GM12891 (cell line): Measurements from ENCODE around the gene FOXG1. TPM values are rescaled to one million over a fixed set of nuclear protein-coding genes. Genes with fewer than 3 reads are reported as not detected.
A peak's percentile ranks its signal among the peaks of the same experiment; 100 is the strongest.

Experiments used
- DNase-seq: peaks from one replicate; pipeline ENCODE4 v3.0.0; 2011; ENCODE audit warnings: low spot score; ENCODE audit not compliant: insufficient read length
- FAIRE-seq: peaks from 2 replicates; lab custom pipeline; 2011; peaks lifted over from hg19 to GRCh38; lab: Jason Lieb, UNC
- PAX5 ChIP-seq: IDR thresholded peaks from 2 replicates; pipeline ENCODE4 v1.6.1; 2011; ENCODE audit warnings: low read length, moderate library complexity, mild to moderate bottlenecking; ENCODE audit not compliant: insufficient read depth, severe bottlenecking
- POLR2A ChIP-seq: IDR thresholded peaks from 2 replicates; pipeline ENCODE4 v1.6.1; 2011; ENCODE audit warnings: low read depth, low read length, control low read depth
- POLR2AphosphoS5 ChIP-seq: IDR thresholded peaks from 2 replicates; pipeline ENCODE4 v1.6.1; 2011; ENCODE audit warnings: low read depth, low read length, control low read depth
- POU2F2 ChIP-seq: IDR thresholded peaks from 2 replicates; pipeline ENCODE4 v1.6.1; 2011; ENCODE audit warnings: low read depth, mild to moderate bottlenecking, control low read depth, low read length, moderate library complexity
- SPI1 ChIP-seq: IDR thresholded peaks from 2 replicates; pipeline ENCODE4 v1.6.1; 2011; ENCODE audit warnings: low read depth, low read length, control low read depth
- TAF1 ChIP-seq: IDR thresholded peaks from 2 replicates; pipeline ENCODE4 v1.6.1; 2011; ENCODE audit warnings: low read depth, low read length, control low read depth
- polyA plus RNA-seq: library from polyadenylated mRNA; unstranded; fragments of >200 nt; gene quantifications from one replicate; pipeline ENCODE4 v1.2.1, GENCODE V29; 2012; ENCODE audit warnings: low read depth, missing spikeins, inconsistent platforms; ENCODE audit not compliant: missing spikeins

The FOXG1 gene
- 4.3 TPM for polyA plus RNA-seq

DNA sequence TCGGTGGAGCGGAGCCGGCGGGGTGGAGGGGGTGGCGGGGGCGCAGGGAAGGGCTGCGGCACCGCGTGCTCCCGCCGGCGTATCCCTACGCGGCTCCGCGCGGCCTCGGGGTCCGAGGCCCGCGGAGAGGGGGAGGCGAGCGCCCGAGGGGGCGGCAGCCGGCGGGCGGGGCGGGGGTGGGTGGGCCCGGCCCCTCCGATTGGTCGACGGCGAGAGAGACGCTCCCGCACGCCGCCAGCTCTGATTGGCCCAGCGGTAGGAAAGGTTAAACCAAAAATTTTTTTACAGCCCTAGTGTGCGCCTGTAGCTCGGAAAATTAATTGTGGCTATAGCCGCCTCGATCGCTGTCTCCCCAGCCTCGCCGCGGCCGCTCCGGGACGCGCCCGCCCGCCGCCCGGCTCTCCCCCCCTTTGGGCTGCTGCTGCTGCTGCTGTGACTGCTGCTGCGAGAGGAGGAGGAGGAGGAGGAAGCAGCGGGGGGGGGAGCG, at the start of gene FOXG1:
TSS of gene FOXG1 (plus strand) at position 319 of the 487 bp plus-strand sequence. CDS start 493 bp downstream, outside the sequence.
- TF ChIP-seq PAX5 (no peak), TAF1 (0 out of 2 replicates have a peak, but pooled peaks have one; percentile 27), POU2F2 (no peak), POLR2AphosphoS5 (0 out of 2 replicates have a peak, but pooled peaks have one; percentile 51), SPI1 (no peak), POLR2A (peak; percentile 20; the same call in 1 of the 2 replicates)
- DNase-seq, result peak; percentile 71
- no peak for FAIRE-seq

GRCh38 chr14:28719130-28719529, 47.5 kb upstream of the FOXG1 start:
- no peak for FAIRE-seq
- DNase-seq, result no peak
- TF ChIP-seq POLR2AphosphoS5 (no peak), POU2F2 (no peak), SPI1 (no peak), TAF1 (no peak), POLR2A (no peak), PAX5 (no peak)

- FAIRE-seq (no peak), DNase-seq (no peak)
- TF ChIP-seq TAF1 (no peak), PAX5 (no peak), SPI1 (no peak), POU2F2 (no peak), POLR2AphosphoS5 (no peak), POLR2A (no peak)
Observed at GRCh38 chr14:28731358-28731757, 35.2 kb upstream of the FOXG1 start.

DNA sequence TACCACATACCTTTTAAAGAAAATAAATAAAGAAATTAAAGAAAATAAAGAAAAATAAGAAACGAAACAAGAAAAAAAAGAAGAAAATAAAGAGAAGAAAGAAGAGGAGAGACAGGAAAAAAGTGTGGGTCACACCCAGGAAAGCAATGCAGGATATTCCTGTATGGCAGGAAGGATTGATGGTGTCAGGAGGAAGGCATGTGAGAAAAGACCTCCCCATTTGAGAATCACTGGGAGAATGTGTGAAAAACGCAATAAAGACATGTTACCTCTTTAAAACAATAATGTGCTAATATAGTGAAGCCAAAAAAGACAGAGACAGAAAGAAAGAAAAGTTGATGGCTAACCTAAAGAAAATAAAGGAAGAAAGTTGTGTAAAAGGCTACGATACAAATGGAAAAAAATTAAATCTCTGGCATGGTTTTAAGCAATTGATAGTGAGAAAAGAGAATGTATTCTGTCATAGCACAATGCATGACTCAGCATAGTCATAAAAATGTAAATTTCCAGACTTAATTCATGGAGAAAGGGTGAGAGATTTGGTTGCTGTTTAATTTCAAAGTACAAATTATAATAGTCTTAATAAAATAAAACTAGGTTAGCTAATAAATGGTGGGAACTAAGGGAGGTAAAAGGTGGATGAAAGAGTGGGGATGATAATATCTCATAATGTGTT, 24.3 kb upstream of the FOXG1 start:
- no peak for FAIRE-seq
- TF ChIP-seq PAX5 (no peak), POU2F2 (no peak), SPI1 (no peak), POLR2A (no peak), TAF1 (no peak), POLR2AphosphoS5 (no peak)
- no peak for DNase-seq

- FAIRE-seq, result no peak
- no peak for DNase-seq
- no peak for TF ChIP-seq TAF1
- no peak for TF ChIP-seq SPI1
Observed at GRCh38 chr14:28744126-28744525, 22.5 kb upstream of the FOXG1 start.

GRCh38 chr14:28745176-28745575, 21.4 kb upstream of the FOXG1 start:
- no peak for DNase-seq
- no peak for TF ChIP-seq PAX5
- no peak for TF ChIP-seq POLR2AphosphoS5
- TF ChIP-seq POU2F2, result no peak
- no peak for TF ChIP-seq SPI1
- TF ChIP-seq POLR2A, result no peak
- no peak for TF ChIP-seq TAF1
- no peak for FAIRE-seq

DNA sequence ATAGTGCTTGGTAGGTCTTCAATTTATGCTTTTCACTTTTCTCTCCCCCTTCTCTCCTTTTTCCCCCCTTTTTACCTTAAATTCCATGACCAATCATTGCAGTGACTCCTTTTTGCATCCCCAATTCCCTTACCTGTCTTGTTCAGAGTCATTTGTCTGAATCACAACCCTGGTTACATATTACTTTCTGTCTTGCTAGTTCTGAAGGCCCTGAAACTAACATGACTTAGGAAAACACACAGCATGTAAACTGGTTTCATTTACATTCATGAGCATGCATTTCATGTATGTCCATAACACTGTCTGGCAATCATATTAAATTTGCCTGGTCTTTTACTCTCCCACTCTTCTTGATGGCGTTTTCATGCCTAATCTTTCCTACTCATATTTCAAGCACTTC, 20.3 kb upstream of the FOXG1 start:
- TF ChIP-seq SPI1 (no peak), POU2F2 (no peak), POLR2A (no peak), POLR2AphosphoS5 (no peak), PAX5 (no peak), TAF1 (no peak)
- no peak for FAIRE-seq

DNA sequence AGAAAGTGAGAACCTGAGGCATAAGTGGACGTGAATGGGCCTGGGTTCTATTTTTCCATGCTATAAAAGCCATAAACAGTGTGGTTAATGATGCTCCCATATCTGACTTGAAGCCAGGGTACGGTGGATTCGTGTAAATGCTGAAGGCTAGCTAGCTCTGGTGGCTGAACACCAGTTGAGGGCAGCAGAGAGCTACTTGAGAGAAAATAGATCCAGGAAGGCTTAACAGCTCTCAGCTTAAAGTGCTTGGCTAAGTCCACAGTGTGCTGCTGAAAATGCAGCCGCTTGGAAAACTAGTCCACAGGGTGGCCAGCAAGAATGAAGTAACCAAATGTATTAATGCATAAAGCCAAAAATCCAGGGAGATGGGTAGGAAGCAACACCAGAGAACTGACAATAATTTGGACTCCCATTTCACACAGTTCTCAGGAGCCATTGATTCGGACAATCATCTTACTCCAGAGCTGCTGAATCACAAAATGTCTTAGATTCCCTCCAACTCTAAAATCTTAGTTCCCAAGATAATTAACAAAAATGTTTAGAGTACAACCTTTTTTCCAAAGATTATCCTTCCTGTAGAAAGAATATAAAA, 15.0 kb upstream of the FOXG1 start:
- peak; percentile 95 for FAIRE-seq
- no peak for TF ChIP-seq PAX5
- TF ChIP-seq SPI1, result no peak
- no peak for TF ChIP-seq TAF1
- no peak for TF ChIP-seq POLR2AphosphoS5
- no peak for TF ChIP-seq POU2F2
- no peak for TF ChIP-seq POLR2A
- DNase-seq, result no peak

More for the DNA sequence above, 20.3 kb upstream of the FOXG1 start:
- DNase-seq, result no peak
